HCT116 (cell line): ENCODE measurements around the gene SLC39A13.

Source experiments
- CBX3 ChIP-seq: IDR thresholded peaks from 2 replicates; pipeline ENCODE4 v1.6.1; 2012; ENCODE audit warnings: low read depth
- EGR1 ChIP-seq: IDR thresholded peaks from 2 replicates; pipeline ENCODE4 v1.6.1; 2012; ENCODE audit warnings: low read depth
- EZH2phosphoT487 ChIP-seq: fragments of 200-600 bp; IDR thresholded peaks from 2 replicates; pipeline ENCODE4 v1.6.1; 2018; ENCODE audit warnings: antibody characterized with exemption, borderline replicate concordance
- POLR2A ChIP-seq: IDR thresholded peaks from 2 replicates; pipeline ENCODE4 v1.7.0; 2011; ENCODE audit warnings: borderline replicate concordance; ENCODE audit not compliant: insufficient read depth, insufficient read length; ENCODE audit errors: extremely low read depth
- POLR2AphosphoS5 ChIP-seq: IDR thresholded peaks from 2 replicates; pipeline ENCODE4 v1.6.1; 2011; ENCODE audit warnings: mild to moderate bottlenecking, low read depth, low read length, moderate library complexity
- RAD21 ChIP-seq: IDR thresholded peaks from 2 replicates; pipeline ENCODE4 v1.6.1; 2012; ENCODE audit warnings: low read depth, mild to moderate bottlenecking
- SIN3A ChIP-seq: IDR thresholded peaks from 2 replicates; pipeline ENCODE4 v1.6.1; 2012; ENCODE audit warnings: low read depth
- SP1 ChIP-seq: IDR thresholded peaks from 2 replicates; pipeline ENCODE4 v1.6.1; 2012; ENCODE audit warnings: low read depth
- SRF ChIP-seq: IDR thresholded peaks from 2 replicates; pipeline ENCODE4 v1.6.1; 2012; ENCODE audit warnings: low read depth
- TCF7L2 ChIP-seq: IDR thresholded peaks from 2 replicates; pipeline ENCODE4 v1.7.0; 2011; ENCODE audit warnings: borderline replicate concordance, inconsistent platforms; ENCODE audit not compliant: insufficient read depth, insufficient read length; ENCODE audit errors: extremely low read depth
- YY1 ChIP-seq: IDR thresholded peaks from 2 replicates; pipeline ENCODE4 v1.6.1; 2011; ENCODE audit warnings: low read length, low read depth, moderate library complexity, mild to moderate bottlenecking; ENCODE audit not compliant: insufficient replicate concordance; ENCODE audit errors: extremely low read depth
- TF ChIP-seq, protein P1 (sequence below), 3 experiments: fragments of 200-600 bp in 1 of 3; sonication (generic) in 1 of 3; IDR thresholded peaks in 2 of 3; conservative IDR thresholded peaks in 1 of 3; 2 replicates each; pipeline ENCODE4 v1.5.1; 2012 to 2017; ENCODE audit warnings: low read depth in 2 of 3, low read length in 2 of 3, antibody characterized with exemption in 1 of 3, borderline replicate concordance in 1 of 3, control low read depth in 1 of 3, mild to moderate bottlenecking in 1 of 3, mixed read lengths in 1 of 3, mixed run types in 1 of 3, moderate library complexity in 1 of 3; ENCODE audit not compliant: insufficient read depth in 1 of 3
- TF ChIP-seq, protein P2 (sequence below): IDR thresholded peaks from 2 replicates; pipeline ENCODE4 v1.6.1; 2012; ENCODE audit warnings: low read depth
- TF ChIP-seq, protein P3 (sequence below): IDR thresholded peaks from 2 replicates; pipeline ENCODE4 v1.6.1; 2012

DNA sequence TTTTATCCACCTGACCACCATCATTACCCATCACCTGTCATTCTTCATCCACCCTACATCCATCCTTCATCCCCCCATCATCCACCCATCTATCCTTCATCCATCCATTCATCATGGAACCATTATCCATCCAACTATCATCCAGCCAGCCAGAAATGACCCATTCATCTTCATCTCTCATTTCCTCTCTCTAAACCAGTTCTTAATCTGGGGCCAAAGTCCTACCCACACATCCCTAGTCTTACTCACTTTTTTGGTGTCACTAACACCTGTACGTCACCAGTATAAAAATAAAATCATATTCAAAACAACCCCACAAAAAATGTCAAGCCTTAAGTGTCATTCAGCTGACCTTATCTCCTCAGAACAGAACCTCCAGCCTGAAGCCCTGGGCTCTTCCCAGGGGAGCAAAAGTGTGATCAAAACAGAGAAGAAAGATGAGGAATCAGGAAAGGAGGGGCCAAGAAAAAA lies 42.3 kb upstream of the SLC39A13 start:
- TF ChIP-seq POLR2A (no peak), SIN3A (no peak), EZH2phosphoT487 (no peak), SRF (no peak), SP1 (no peak), EGR1 (no peak), RAD21 (no peak), YY1 (no peak), CBX3 (no peak), POLR2AphosphoS5 (no peak), TCF7L2 (no peak)
- TF ChIP-seq, protein P1, sequence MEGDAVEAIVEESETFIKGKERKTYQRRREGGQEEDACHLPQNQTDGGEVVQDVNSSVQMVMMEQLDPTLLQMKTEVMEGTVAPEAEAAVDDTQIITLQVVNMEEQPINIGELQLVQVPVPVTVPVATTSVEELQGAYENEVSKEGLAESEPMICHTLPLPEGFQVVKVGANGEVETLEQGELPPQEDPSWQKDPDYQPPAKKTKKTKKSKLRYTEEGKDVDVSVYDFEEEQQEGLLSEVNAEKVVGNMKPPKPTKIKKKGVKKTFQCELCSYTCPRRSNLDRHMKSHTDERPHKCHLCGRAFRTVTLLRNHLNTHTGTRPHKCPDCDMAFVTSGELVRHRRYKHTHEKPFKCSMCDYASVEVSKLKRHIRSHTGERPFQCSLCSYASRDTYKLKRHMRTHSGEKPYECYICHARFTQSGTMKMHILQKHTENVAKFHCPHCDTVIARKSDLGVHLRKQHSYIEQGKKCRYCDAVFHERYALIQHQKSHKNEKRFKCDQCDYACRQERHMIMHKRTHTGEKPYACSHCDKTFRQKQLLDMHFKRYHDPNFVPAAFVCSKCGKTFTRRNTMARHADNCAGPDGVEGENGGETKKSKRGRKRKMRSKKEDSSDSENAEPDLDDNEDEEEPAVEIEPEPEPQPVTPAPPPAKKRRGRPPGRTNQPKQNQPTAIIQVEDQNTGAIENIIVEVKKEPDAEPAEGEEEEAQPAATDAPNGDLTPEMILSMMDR (IDR thresholded peaks at IDR 0.05 in 2 of 3, conservative IDR thresholded peaks at IDR 0.05 in 1 of 3; ENCODE audit: borderline replicate concordance in 1 of 3, insufficient read depth in 1 of 3, low read depth in 2 of 3, low read length in 2 of 3): no peak
- TF ChIP-seq, protein P2, sequence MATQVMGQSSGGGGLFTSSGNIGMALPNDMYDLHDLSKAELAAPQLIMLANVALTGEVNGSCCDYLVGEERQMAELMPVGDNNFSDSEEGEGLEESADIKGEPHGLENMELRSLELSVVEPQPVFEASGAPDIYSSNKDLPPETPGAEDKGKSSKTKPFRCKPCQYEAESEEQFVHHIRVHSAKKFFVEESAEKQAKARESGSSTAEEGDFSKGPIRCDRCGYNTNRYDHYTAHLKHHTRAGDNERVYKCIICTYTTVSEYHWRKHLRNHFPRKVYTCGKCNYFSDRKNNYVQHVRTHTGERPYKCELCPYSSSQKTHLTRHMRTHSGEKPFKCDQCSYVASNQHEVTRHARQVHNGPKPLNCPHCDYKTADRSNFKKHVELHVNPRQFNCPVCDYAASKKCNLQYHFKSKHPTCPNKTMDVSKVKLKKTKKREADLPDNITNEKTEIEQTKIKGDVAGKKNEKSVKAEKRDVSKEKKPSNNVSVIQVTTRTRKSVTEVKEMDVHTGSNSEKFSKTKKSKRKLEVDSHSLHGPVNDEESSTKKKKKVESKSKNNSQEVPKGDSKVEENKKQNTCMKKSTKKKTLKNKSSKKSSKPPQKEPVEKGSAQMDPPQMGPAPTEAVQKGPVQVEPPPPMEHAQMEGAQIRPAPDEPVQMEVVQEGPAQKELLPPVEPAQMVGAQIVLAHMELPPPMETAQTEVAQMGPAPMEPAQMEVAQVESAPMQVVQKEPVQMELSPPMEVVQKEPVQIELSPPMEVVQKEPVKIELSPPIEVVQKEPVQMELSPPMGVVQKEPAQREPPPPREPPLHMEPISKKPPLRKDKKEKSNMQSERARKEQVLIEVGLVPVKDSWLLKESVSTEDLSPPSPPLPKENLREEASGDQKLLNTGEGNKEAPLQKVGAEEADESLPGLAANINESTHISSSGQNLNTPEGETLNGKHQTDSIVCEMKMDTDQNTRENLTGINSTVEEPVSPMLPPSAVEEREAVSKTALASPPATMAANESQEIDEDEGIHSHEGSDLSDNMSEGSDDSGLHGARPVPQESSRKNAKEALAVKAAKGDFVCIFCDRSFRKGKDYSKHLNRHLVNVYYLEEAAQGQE: no peak
- TF ChIP-seq, protein P3, sequence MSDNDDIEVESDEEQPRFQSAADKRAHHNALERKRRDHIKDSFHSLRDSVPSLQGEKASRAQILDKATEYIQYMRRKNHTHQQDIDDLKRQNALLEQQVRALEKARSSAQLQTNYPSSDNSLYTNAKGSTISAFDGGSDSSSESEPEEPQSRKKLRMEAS: no peak
